Activated CD8-positive, alpha-beta memory T cell treated with anti-CD3 and anti-CD28 coated beads for 36 hours (primary cell): Measurements from ENCODE around the gene FES. TPM values are rescaled to one million over a fixed set of nuclear protein-coding genes. Genes with fewer than 3 reads are reported as not detected.
"Not testable (repeated sequence)": the region's sequence is repeated elsewhere in the genome, so short reads cannot be mapped to it uniquely, and the experiment has no call there.

Source experiments
- CTCF ChIA-PET: fragments of 350-600 bp; sonication (Branson Sonifier 250); formaldehyde crosslinking; loops from one replicate; lab custom pipeline; 2021; ENCODE audit warnings: antibody characterized with exemption; lab: Charles Lee
- POLR2A ChIA-PET: fragments of 350-600 bp; sonication (Branson Sonifier 250); formaldehyde crosslinking; loops from one replicate; lab custom pipeline; 2021; ENCODE audit warnings: antibody characterized with exemption; lab: Charles Lee
- total RNA-seq, 2 experiments: library from RNA; stranded (reverse); gene quantifications; one replicate each; pipeline ENCODE4 v1.2.3, GENCODE V29; 2021

Gene FES
- total RNA-seq, 2 experiments from 2014 or later: 3.4 to 3.5 TPM

GRCh38 chr15:90897131-90897655 lies 12.9 kb downstream of the FES start:
- CTCF ChIA-PET: interaction anchor here (1.7 to 13.1 kb wide), 2 partner anchors 11 to 35 kb away, joined by 9 to 136 read pairs; partner anchors contain the start of genes HDDC3 and UNC45A
- POLR2A ChIA-PET: interaction anchor here (0.7 kb wide), 1 partner anchor 57 kb away, joined by 4 read pairs; the partner anchor contains the start of gene RCCD1

- CTCF ChIA-PET: interaction anchor here (0.6 to 13.1 kb wide), 10 partner anchors 8 to 253 kb away, joined by 3 to 136 read pairs (median 4); partner anchors contain the start of genes HDDC3 and UNC45A
- POLR2A ChIA-PET: interaction anchor here (0.6 to 2.8 kb wide), 5 partner anchors 29 to 252 kb away, joined by 3 to 42 read pairs (median 12); partner anchors contain the start of genes HDDC3 and UNC45A
These were observed 17.1 kb downstream of the FES start for GRCh38 chr15:90901175-90902039.

GRCh38 chr15:90902040-90902839 lies 17.9 kb downstream of the FES start:
- CTCF ChIA-PET: interaction anchor here (0.6 to 13.1 kb wide), 16 partner anchors 9 to 254 kb away, joined by 3 to 136 read pairs (median 4); partner anchors contain the start of genes HDDC3 and UNC45A
- POLR2A ChIA-PET: interaction anchor here (0.5 to 2.8 kb wide), 9 partner anchors 13 to 793 kb away, joined by 3 to 42 read pairs (median 5); partner anchors contain the start of genes HDDC3 and UNC45A

- ChIA-PET CTCF (interaction anchor here (0.7 to 13.1 kb wide), 16 partner anchors 9 to 610 kb away, joined by 3 to 136 read pairs (median 4); partner anchors contain the start of genes BLM, HDDC3 and UNC45A), POLR2A (interaction anchor here (0.6 to 2.8 kb wide), 10 partner anchors 12 to 122 kb away, joined by 3 to 42 read pairs (median 6); partner anchors contain the start of genes HDDC3 and UNC45A)
These were observed 18.8 kb downstream of the FES start, which contains the start of gene MAN2A2 for GRCh38 chr15:90902840-90903732. Gene MAN2A2 (plus strand): TSS chr15:90903302. CDS start chr15:90904208, 906 bp downstream.

- POLR2A ChIA-PET: interaction anchor here (0.6 to 2.8 kb wide), 9 partner anchors 11 to 73 kb away, joined by 3 to 42 read pairs (median 7); partner anchors contain the start of genes HDDC3 and UNC45A
- CTCF ChIA-PET: interaction anchor here (0.6 to 13.1 kb wide), 12 partner anchors 10 to 611 kb away, joined by 3 to 136 read pairs (median 6); partner anchors contain the start of genes BLM, HDDC3 and UNC45A
These were observed 19.6 kb downstream of the FES start for GRCh38 chr15:90903733-90904536.

- POLR2A ChIA-PET: interaction anchor here (2.2 kb wide), 1 partner anchor 11 kb away, joined by 7 read pairs; no protein-coding TSS in a partner anchor
- CTCF ChIA-PET: interaction anchor here (0.6 to 13.1 kb wide), 4 partner anchors 14 to 205 kb away, joined by 3 to 136 read pairs (median 12); partner anchors contain the start of genes HDDC3 and UNC45A
These were observed 20.4 kb downstream of the FES start for GRCh38 chr15:90904746-90905145.

GRCh38 chr15:90905306-90906180 lies 21.2 kb downstream of the FES start:
- CTCF ChIA-PET: interaction anchor here (4.0 to 13.1 kb wide), 2 partner anchors 13 to 27 kb away, joined by 15 to 136 read pairs; partner anchors contain the start of genes HDDC3 and UNC45A

GRCh38 chr15:90906181-90906849 lies 22.0 kb downstream of the FES start:
- CTCF ChIA-PET: interaction anchor here (13.1 kb wide), 1 partner anchor 26 kb away, joined by 136 read pairs; the partner anchor contains the start of genes HDDC3 and UNC45A
- POLR2A ChIA-PET: interaction anchor here (0.6 to 1.6 kb wide), 2 partner anchors 16 to 25 kb away, joined by 5 to 7 read pairs; partner anchors contain the start of gene HDDC3

More at GRCh38 chr15:90905306-90906180, 21.2 kb downstream of the FES start:
- POLR2A ChIA-PET: interaction anchor here (0.6 to 2.2 kb wide), 3 partner anchors 10 to 26 kb away, joined by 5 to 7 read pairs (median 7); partner anchors contain the start of gene HDDC3

- ChIA-PET POLR2A (no interaction called here), CTCF (interaction anchor here (1.9 to 13.1 kb wide), 2 partner anchors 25 kb away, joined by 7 to 136 read pairs; partner anchors contain the start of genes HDDC3 and UNC45A)
These were observed 22.9 kb downstream of the FES start for GRCh38 chr15:90907051-90907660.

GRCh38 chr15:90907838-90908507 lies 23.7 kb downstream of the FES start:
- CTCF ChIA-PET: interaction anchor here (1.9 kb wide), 1 partner anchor 24 kb away, joined by 7 read pairs; the partner anchor contains the start of gene HDDC3
- POLR2A ChIA-PET: no interaction called here

- CTCF ChIA-PET: interaction anchor here (1.0 to 1.9 kb wide), 3 partner anchors 21 to 25 kb away, joined by 3 to 7 read pairs (median 3); partner anchors contain the start of genes HDDC3 and UNC45A
- POLR2A ChIA-PET: not testable (repeated sequence)
These were observed 25.1 kb downstream of the FES start for GRCh38 chr15:90909449-90909848.

- CTCF ChIA-PET: interaction anchor here (1.0 to 1.5 kb wide), 2 partner anchors 20 to 25 kb away, joined by 3 read pairs; partner anchors contain the start of gene UNC45A
These were observed 25.7 kb downstream of the FES start for GRCh38 chr15:90909976-90910375.

More at GRCh38 chr15:90909976-90910375, 25.7 kb downstream of the FES start:
- POLR2A ChIA-PET: no interaction called here
